Measurements from ENCODE around the gene COL6A1. TPM values are rescaled to one million over a fixed set of nuclear protein-coding genes. Genes with fewer than 3 reads are reported as not detected.

COL6A1 gene
- total and polyA plus RNA-seq, 2 experiments from 2014 or later: 296 to 592 TPM

- TF ChIP-seq CTCF (IDR thresholded peaks at IDR 0.05; ENCODE audit: poor library complexity): no peak
- no peak for DNase-seq (ENCODE audit: low spot score)
- Histone ChIP-seq H3K4me2 (no peak overlapping the region), H4K20me1 (ENCODE audit: insufficient read depth, poor library complexity, severe bottlenecking) (no peaks in the 10 kb centered on the region), H3K27me3 (no peaks in the 10 kb centered on the region), H2AFZ (no peak overlapping the region), H3K27ac (no peak overlapping the region), H3K79me2 (no peaks in the 10 kb centered on the region), H3K9me3 (ENCODE audit: low read depth) (no peaks in the 10 kb centered on the region), H3K4me3 (no peak overlapping the region), H3K9me2 (replicated peaks; ENCODE audit: insufficient read depth) (no peaks in the 10 kb centered on the region), H3K4me1 (ENCODE audit: insufficient read depth) (peaks cover 9% of the 10 kb centered on the region), H3K36me3 (replicated peaks; ENCODE audit: insufficient read depth, low read depth) (no peaks in the 10 kb centered on the region)
- 96% methylated on average over 16 of the region's 16 CpGs for WGBS (ENCODE audit: low lambda C conversion rate, missing lambda C conversion rate)
Measured at GRCh38 chr21:45947296-45947695, 34.3 kb upstream of the COL6A1 start.

- TF ChIP-seq CTCF (IDR thresholded peaks at IDR 0.05; ENCODE audit: poor library complexity) (no peak), EZH2phosphoT487 (IDR thresholded peaks at IDR 0.05; ENCODE audit: low read depth, severe bottlenecking, unreplicated experiment) (no peak), EZH2 (IDR thresholded peaks at IDR 0.05; ENCODE audit: borderline replicate concordance) (no peak)
- H3K27ac ChIP-seq: no peak overlapping the region
- no peaks in the 10 kb centered on the region for H3K79me2 ChIP-seq
- no peak for DNase-seq (ENCODE audit: low spot score)
- no peaks in the 10 kb centered on the region for H3K9me3 ChIP-seq (ENCODE audit: low read depth)
- peaks cover 10% of the 10 kb centered on the region for H3K4me1 ChIP-seq (ENCODE audit: insufficient read depth)
- no peaks in the 10 kb centered on the region for H3K36me3 ChIP-seq (replicated peaks; ENCODE audit: insufficient read depth, low read depth)
- H3K4me2 ChIP-seq: no peak overlapping the region
- H3K27me3 ChIP-seq: no peaks in the 10 kb centered on the region
- no peaks in the 10 kb centered on the region for H4K20me1 ChIP-seq (ENCODE audit: insufficient read depth, poor library complexity, severe bottlenecking)
- 95% methylated on average over 16 of the region's 16 CpGs for WGBS (ENCODE audit: low lambda C conversion rate, missing lambda C conversion rate)
- H2AFZ ChIP-seq: no peak overlapping the region
- H3K9me2 ChIP-seq (replicated peaks; ENCODE audit: insufficient read depth): no peaks in the 10 kb centered on the region
- no peak overlapping the region for H3K4me3 ChIP-seq
Measured at GRCh38 chr21:45947716-45948255, 33.8 kb upstream of the COL6A1 start.

- no peak overlapping the region for H2AFZ ChIP-seq
- no peak overlapping the region for H3K27ac ChIP-seq
- TF ChIP-seq EZH2 (IDR thresholded peaks at IDR 0.05; ENCODE audit: borderline replicate concordance): no peak
- no peak for TF ChIP-seq CTCF (IDR thresholded peaks at IDR 0.05; ENCODE audit: poor library complexity)
- TF ChIP-seq EZH2phosphoT487 (IDR thresholded peaks at IDR 0.05; ENCODE audit: low read depth, severe bottlenecking, unreplicated experiment): no peak
- H3K9me3 ChIP-seq (ENCODE audit: low read depth): no peaks in the 10 kb centered on the region
- WGBS (ENCODE audit: low lambda C conversion rate, missing lambda C conversion rate): 69% methylated on average over 28 of the region's 29 CpGs
- H3K9me2 ChIP-seq (replicated peaks; ENCODE audit: insufficient read depth): no peaks in the 10 kb centered on the region
- no peaks in the 10 kb centered on the region for H4K20me1 ChIP-seq (ENCODE audit: insufficient read depth, poor library complexity, severe bottlenecking)
- no peaks in the 10 kb centered on the region for H3K27me3 ChIP-seq
- peaks cover 19% of the 10 kb centered on the region for H3K4me1 ChIP-seq (ENCODE audit: insufficient read depth)
- no peak overlapping the region for H3K4me2 ChIP-seq
- no peaks in the 10 kb centered on the region for H3K36me3 ChIP-seq (replicated peaks; ENCODE audit: insufficient read depth, low read depth)
- no peak overlapping the region for H3K4me3 ChIP-seq
- DNase-seq (ENCODE audit: low spot score): no peak
- H3K79me2 ChIP-seq: no peaks in the 10 kb centered on the region
Measured at GRCh38 chr21:45948576-45949141, 32.9 kb upstream of the COL6A1 start.

Data from hepatocyte (in vitro differentiated cells).